GM18517 (cell line): ENCODE data around the gene TJP2.

Experiments used
- ATAC-seq: cut with Tn5 transposase; IDR thresholded peaks from one replicate; pipeline ENCODE4 v1.9.1; 2021; ENCODE audit warnings: mild to moderate bottlenecking, moderate library complexity; ENCODE audit not compliant: unreplicated experiment

Gene TJP2

GRCh38 chr9:69323861-69324260 is 149.8 kb downstream of the TJP2 start:
- ATAC-seq, result no peak
